H1 (cell line): ENCODE measurements around the gene TOM1L2. TPM values are rescaled to one million over a fixed set of nuclear protein-coding genes. Genes with fewer than 3 reads are reported as not detected.
A peak's percentile ranks its signal among the peaks of the same experiment; 100 is the strongest.

Experiments
- ASH2L ChIP-seq: fragments of 200-600, 300-600 bp; sonication (generic); IDR thresholded peaks from one replicate; pipeline ENCODE4 v1.7.1; 2017; ENCODE audit warnings: low read length
- HDAC2 ChIP-seq, 2 experiments: fragments of 300-600 bp in 1 of 2; sonication (generic) in 1 of 2; IDR thresholded peaks; 2 replicates each; pipeline ENCODE4 v1.6.1; 2011 to 2012; ENCODE audit warnings: low read depth in 2 of 2, low read length in 2 of 2, mild to moderate bottlenecking in 2 of 2, moderate library complexity in 2 of 2, borderline replicate concordance in 1 of 2, inconsistent platforms in 1 of 2
- KDM1A ChIP-seq: fragments of 200-600, 300-600 bp; sonication (generic); IDR thresholded peaks from 2 replicates; pipeline ENCODE4 v1.7.1; 2016; ENCODE audit warnings: mild to moderate bottlenecking, low read length, borderline replicate concordance
- POLR2AphosphoS5 ChIP-seq: IDR thresholded peaks from 2 replicates; pipeline ENCODE4 v1.6.1; 2011; ENCODE audit warnings: low read depth, low read length
- RAD21 ChIP-seq, 2 experiments: IDR thresholded peaks in 1 of 2; conservative IDR thresholded peaks in 1 of 2; 2 replicates each; pipeline ENCODE4 v1.6.1; 2011; ENCODE audit warnings: low read depth in 2 of 2, low read length in 2 of 2, improper control_type of control experiment in 1 of 2, inconsistent platforms in 1 of 2, mild to moderate bottlenecking in 1 of 2, moderate library complexity in 1 of 2
- SP1 ChIP-seq: IDR thresholded peaks from 2 replicates; pipeline ENCODE4 v1.6.1; 2011; ENCODE audit warnings: low read depth, low read length
- TBP ChIP-seq: IDR thresholded peaks from 2 replicates; pipeline ENCODE4 v1.6.1; 2011; ENCODE audit warnings: low read depth, low read length, improper control_type of control experiment
- YY1 ChIP-seq: IDR thresholded peaks from 2 replicates; pipeline ENCODE4 v1.6.1; 2011; ENCODE audit warnings: low read depth, mild to moderate bottlenecking, low read length
- polyA plus RNA-seq, 7 experiments: library from polyadenylated mRNA; depleted of rRNA in 3 of 7; stranded (reverse) in 5 of 7; unstranded in 2 of 7; fragments of >200 nt in 5 of 7; fragments of 200-250 nt in 2 of 7; gene quantifications; 1 replicate in 5 of 7; 2 replicates in 1 of 7; 4 replicates in 1 of 7; pipeline versions ENCODE4 v1.2.1 to v1.2.3, GENCODE V29; 2011 to 2013; ENCODE audit warnings: missing spikeins in 2 of 7, mixed read lengths in 2 of 7
- total RNA-seq: library from RNA; stranded (reverse); fragmentation: NEBNext Ultra II Directional; extraction: Animal tissue kit (Norgen Biotek cat#: 25700); gene quantifications from 2 replicates; pipeline ENCODE4 v1.2.1, GENCODE V29; 2021

TOM1L2 gene
- total and polyA plus RNA-seq, 2 of the 8 experiments (the other 6 are each of a cell fraction or from before 2014, with no cell fraction given): 2.0 to 3.4 TPM

DNA sequence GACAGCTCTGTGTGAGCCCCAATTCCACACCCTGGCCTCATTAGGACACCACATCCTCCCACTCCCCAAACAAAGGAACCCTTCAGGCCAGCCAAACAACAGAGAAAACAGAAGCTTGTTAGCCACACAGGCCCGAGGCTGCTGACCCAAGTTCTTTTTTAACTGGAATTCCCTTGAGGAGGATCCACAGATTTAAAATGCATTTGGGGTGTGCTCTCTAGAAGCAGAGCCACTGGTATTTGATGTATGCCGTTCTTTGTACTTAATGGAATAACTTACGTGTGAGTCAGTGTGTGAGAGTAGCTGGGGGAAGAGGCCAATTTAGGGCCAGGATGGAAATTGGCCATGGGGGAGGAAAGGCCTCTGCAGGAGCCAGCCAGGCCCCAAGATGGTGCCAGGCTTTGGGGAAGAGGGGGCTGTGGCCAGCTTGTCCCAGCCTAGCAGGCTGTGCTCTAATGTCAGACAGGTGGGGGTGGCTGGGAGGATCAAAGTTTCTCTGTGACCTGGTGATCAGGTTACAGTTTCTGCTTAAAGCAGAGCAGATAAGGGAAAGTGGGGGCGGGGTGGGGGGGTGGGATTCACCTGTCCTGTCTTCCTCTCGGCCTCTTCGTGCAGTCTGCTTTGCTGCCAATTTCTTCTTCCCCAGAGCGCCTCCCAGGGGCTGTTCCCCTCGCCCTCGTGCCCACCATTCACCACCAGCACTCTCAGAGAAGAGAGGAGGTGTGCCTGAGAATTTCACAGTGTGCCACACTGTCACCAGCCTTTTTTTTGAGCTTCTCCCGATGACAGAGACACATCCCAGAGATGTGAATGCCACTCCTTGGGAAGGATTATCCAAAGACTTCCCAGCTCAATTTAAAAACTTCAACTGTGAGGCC lies 50.8 kb downstream of the TOM1L2 start (continued):
- TF ChIP-seq SP1: peak; percentile 22; the same call in 1 of the 2 replicates
- peak in 1 of 2 experiments; percentile 26; a peak in 2 of 4 replicates for TF ChIP-seq RAD21 (IDR thresholded peaks at IDR 0.05 in 1 of 2, conservative IDR thresholded peaks at IDR 0.05 in 1 of 2; ENCODE audit: low read depth in 2 of 2, low read length in 2 of 2)
- no peak for TF ChIP-seq POLR2AphosphoS5
- 0 out of 2 replicates have a peak, but pooled peaks have one; percentile 35 for TF ChIP-seq YY1
- TF ChIP-seq ASH2L: peak; percentile 64
- no peak for TF ChIP-seq HDAC2 (IDR thresholded peaks at IDR 0.05; ENCODE audit: borderline replicate concordance in 1 of 2, low read depth in 2 of 2, low read length in 2 of 2)
- TF ChIP-seq KDM1A: no peak
- TF ChIP-seq TBP: 0 out of 2 replicates have a peak, but pooled peaks have one; percentile 13
